CD4-positive, alpha-beta T cell (primary cell): ENCODE measurements around the gene C1orf35. TPM values are rescaled to one million over a fixed set of nuclear protein-coding genes. Genes with fewer than 3 reads are reported as not detected.

Experiments used
- ATAC-seq: fragments of 200-7000 bp; cut with Tn5 transposase; one replicate; pipeline ENCODE4 v1.10.0; 2022; ENCODE audit warnings: mild to moderate bottlenecking; ENCODE audit not compliant: poor library complexity
- CTCF ChIA-PET: fragments of 350-600 bp; sonication (Branson Sonifier 250); formaldehyde crosslinking; loops from one replicate; lab custom pipeline; 2021; ENCODE audit warnings: antibody characterized with exemption, inconsistent platforms; lab: Charles Lee
- POLR2A ChIA-PET: fragments of 350-600 bp; sonication (Branson Sonifier 250); formaldehyde crosslinking; loops from one replicate; lab custom pipeline; 2021; ENCODE audit warnings: antibody characterized with exemption, inconsistent platforms; lab: Charles Lee
- DNase-seq, 14 experiments: peaks; one replicate each; pipeline ENCODE4 v3.0.0-alpha.2; 2013 to 2020; ENCODE audit warnings: mixed read lengths in 2 of 14
- H3K27ac ChIP-seq, 2 donors: one replicate each; pipeline versions ENCODE4 v1.5.1 to v1.7.0; 2013; ENCODE audit warnings: low read length in 2 of 2, low read depth in 1 of 2, mild to moderate bottlenecking in 1 of 2
- H3K27me3 ChIP-seq, 2 experiments: 1 replicate in 1 of 2; 2 replicates in 1 of 2; pipeline versions ENCODE4 v1.6.1 to v1.7.0; 2013; ENCODE audit warnings: low read length in 2 of 2, control low read depth in 1 of 2, mild to moderate bottlenecking in 1 of 2, moderate library complexity in 1 of 2; ENCODE audit not compliant: insufficient read depth in 2 of 2, control insufficient read depth in 1 of 2
- H3K36me3 ChIP-seq: one replicate; pipeline ENCODE4 v1.6.1; 2013; ENCODE audit warnings: low read length, control low read depth; ENCODE audit not compliant: insufficient read depth
- H3K4me1 ChIP-seq: one replicate; pipeline ENCODE4 v1.6.1; 2013; ENCODE audit warnings: low read length, control low read depth; ENCODE audit not compliant: insufficient read depth
- H3K4me3 ChIP-seq: one replicate; pipeline ENCODE4 v1.5.1; 2013; ENCODE audit warnings: mild to moderate bottlenecking, low read length, moderate library complexity
- H3K9me3 ChIP-seq, 2 experiments: 1 replicate in 1 of 2; 2 replicates in 1 of 2; pipeline versions ENCODE4 v1.6.1 to v1.7.0; 2013; ENCODE audit warnings: low read length in 2 of 2, mild to moderate bottlenecking in 2 of 2, control low read depth in 1 of 2, moderate library complexity in 1 of 2; ENCODE audit not compliant: control insufficient read depth in 1 of 2, insufficient read depth in 1 of 2
- H3K27ac Mint-ChIP-seq: one replicate; pipeline ENCODE4 v1.8.0; 2020; ENCODE audit warnings: mixed read lengths
- H3K27me3 Mint-ChIP-seq: one replicate; pipeline ENCODE4 v1.8.0; 2021; ENCODE audit warnings: mixed read lengths
- H3K36me3 Mint-ChIP-seq: one replicate; pipeline ENCODE4 v1.8.0; 2021; ENCODE audit warnings: low read depth, mixed read lengths
- H3K4me1 Mint-ChIP-seq: one replicate; pipeline ENCODE4 v1.8.0; 2021; ENCODE audit warnings: low read depth, mixed read lengths
- H3K4me3 Mint-ChIP-seq: one replicate; pipeline ENCODE4 v1.8.0; 2020; ENCODE audit warnings: mild to moderate bottlenecking, mixed read lengths
- H3K9me3 Mint-ChIP-seq: one replicate; pipeline ENCODE4 v1.8.0; 2020; ENCODE audit warnings: mixed read lengths
- intact Hi-C, 2 experiments: fragments of 100-400 bp; cut with DNase I in 1 of 2; cut with micrococcal nuclease in 1 of 2; formaldehyde crosslinking; loops; one replicate each; pipeline versions ENCODE4 v1.15.1 to v1.9.0; 2023 to 2025; cut with DNase I, micrococcal nuclease
- total RNA-seq, 174 experiments: library from RNA in 2 of 174; stranded (reverse) in 2 of 174; gene quantifications; one replicate each; pipeline ENCODE4 v1.2.3 and lab custom pipeline; 2021 to 2026
- TF ChIP-seq, protein P1 (sequence below): fragments of 200-600 bp; IDR thresholded peaks from one replicate; pipeline ENCODE4 v1.8.0; 2022; ENCODE audit warnings: antibody characterized with exemption, mild to moderate bottlenecking

The C1orf35 gene
- total RNA-seq, 2 experiments from 2014 or later, result 36.6 to 40.3 TPM

DNA sequence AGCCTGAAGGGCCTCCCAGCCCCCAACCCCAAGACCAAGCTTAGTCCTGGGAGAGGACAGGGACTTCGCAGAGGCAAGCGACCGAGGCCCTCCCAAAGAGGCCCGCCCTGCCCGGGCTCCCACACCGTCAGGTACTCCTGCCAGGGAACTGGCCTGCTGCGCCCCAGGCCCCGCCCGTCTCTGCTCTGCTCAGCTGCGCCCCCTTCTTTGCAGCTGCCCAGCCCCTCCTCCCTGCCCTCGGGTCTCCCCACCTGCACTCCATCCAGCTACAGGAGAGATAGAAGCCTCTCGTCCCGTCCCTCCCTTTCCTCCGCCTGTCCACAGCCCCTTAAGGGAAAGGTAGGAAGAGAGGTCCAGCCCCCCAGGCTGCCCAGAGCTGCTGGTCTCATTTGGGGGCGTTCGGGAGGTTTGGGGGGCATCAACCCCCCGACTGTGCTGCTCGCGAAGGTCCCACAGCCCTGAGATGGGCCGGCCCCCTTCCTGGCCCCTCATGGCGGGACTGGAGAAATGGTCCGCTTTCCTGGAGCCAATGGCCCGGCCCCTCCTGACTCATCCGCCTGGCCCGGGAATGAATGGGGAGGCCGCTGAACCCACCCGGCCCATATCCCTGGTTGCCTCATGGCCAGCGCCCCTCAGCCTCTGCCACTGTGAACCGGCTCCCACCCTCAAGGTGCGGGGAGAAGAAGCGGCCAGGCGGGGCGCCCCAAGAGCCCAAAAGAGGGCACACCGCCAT, 42.5 kb downstream of the C1orf35 start:
- peak overlapping the region; percentile 6 for H3K4me3 Mint-ChIP-seq
- no peak overlapping the region for H3K27ac Mint-ChIP-seq
- no peaks in the 10 kb centered on the region for H3K36me3 ChIP-seq
- intact Hi-C loops, result no loop called here
- H3K27ac ChIP-seq, result no peak overlapping the region
- DNase-seq (peak in 2 of 14 experiments; percentile 33 to 42), ATAC-seq (no peak)
- H3K4me1 ChIP-seq, result peaks cover 27% of the 10 kb centered on the region
- peaks cover 51% of the 10 kb centered on the region for H3K27me3 Mint-ChIP-seq
- peaks cover 0 to 56% of the 10 kb centered on the region in 2 experiments for H3K9me3 ChIP-seq
- peaks cover 46 to 65% of the 10 kb centered on the region in 2 experiments for H3K27me3 ChIP-seq
- CTCF ChIA-PET, result no interaction called here
- TF ChIP-seq, protein P1, sequence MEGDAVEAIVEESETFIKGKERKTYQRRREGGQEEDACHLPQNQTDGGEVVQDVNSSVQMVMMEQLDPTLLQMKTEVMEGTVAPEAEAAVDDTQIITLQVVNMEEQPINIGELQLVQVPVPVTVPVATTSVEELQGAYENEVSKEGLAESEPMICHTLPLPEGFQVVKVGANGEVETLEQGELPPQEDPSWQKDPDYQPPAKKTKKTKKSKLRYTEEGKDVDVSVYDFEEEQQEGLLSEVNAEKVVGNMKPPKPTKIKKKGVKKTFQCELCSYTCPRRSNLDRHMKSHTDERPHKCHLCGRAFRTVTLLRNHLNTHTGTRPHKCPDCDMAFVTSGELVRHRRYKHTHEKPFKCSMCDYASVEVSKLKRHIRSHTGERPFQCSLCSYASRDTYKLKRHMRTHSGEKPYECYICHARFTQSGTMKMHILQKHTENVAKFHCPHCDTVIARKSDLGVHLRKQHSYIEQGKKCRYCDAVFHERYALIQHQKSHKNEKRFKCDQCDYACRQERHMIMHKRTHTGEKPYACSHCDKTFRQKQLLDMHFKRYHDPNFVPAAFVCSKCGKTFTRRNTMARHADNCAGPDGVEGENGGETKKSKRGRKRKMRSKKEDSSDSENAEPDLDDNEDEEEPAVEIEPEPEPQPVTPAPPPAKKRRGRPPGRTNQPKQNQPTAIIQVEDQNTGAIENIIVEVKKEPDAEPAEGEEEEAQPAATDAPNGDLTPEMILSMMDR, result no peak
- peak overlapping the region; percentile 49 for H3K4me3 ChIP-seq
- H3K4me1 Mint-ChIP-seq, result peaks cover 6% of the 10 kb centered on the region
- H3K9me3 Mint-ChIP-seq, result no peaks in the 10 kb centered on the region
- POLR2A ChIA-PET, result interaction anchor here (1.2 to 2.2 kb wide), 2 partner anchors 16 to 21 kb away, joined by 3 to 11 read pairs; partner anchors contain the start of gene ARF1
- H3K36me3 Mint-ChIP-seq, result no peaks in the 10 kb centered on the region

DNA sequence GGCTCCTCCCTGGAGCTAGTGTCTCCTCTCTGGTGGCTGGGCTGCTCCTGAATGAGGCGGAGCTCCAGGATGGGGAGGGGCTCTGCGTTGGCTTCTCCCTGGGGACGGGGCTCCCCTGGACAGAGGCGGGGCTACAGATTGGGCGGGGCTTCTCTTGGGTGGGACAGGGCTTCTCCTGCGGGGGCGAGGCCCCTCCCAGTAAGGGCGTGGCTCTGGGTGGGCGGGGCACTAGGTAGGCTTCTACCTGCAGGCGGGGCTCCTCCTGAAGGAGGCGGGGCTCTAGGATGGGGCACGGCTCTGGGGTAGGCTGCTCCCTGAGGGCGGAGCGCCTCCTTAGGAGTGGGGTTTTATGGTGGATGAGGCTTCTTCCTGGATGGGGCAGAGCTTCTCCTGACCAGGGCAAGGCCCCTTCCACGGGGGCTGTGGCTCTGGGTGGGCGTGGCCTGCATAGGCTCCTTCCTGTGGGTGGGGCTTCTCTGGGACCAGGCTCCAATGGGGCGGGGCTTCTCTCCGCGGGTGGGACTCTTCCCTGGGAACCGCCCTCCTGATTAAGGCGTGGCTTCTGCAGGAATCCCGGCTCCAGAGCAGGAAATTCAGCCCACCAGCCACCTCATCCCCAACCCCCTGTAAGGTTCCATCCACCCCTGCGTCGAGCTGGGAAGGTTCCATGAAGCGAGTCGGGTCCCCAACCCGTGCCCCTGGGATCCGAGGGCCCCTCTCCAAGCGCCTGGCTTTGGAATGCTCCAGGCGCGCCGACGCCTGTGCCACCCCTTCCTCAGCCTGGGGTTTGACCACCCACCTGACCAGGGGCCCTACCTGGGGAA, 43.3 kb downstream of the C1orf35 start:
- intact Hi-C loops, result loop anchor here in 1 of 2 experiments (2.0 kb wide), 1 partner anchor 43 kb away; the partner anchor contains the start of gene C1orf35
- Mint-ChIP-seq H3K27ac (peak overlapping the region; percentile 62), H3K36me3 (no peaks in the 10 kb centered on the region), H3K4me1 (peaks cover 6% of the 10 kb centered on the region), H3K4me3 (peak overlapping the region; percentile 74), H3K27me3 (peaks cover 51% of the 10 kb centered on the region), H3K9me3 (no peaks in the 10 kb centered on the region)
- Histone ChIP-seq H3K9me3 (peaks cover 0 to 50% of the 10 kb centered on the region in 2 experiments), H3K27me3 (peaks cover 40 to 58% of the 10 kb centered on the region in 2 experiments), H3K27ac (no peak overlapping the region), H3K4me3 (peak overlapping the region; percentile 49), H3K4me1 (peaks cover 27% of the 10 kb centered on the region), H3K36me3 (no peaks in the 10 kb centered on the region)
- peak; percentile 48 for ATAC-seq
- TF ChIP-seq, protein P1, result no peak
- ChIA-PET POLR2A (interaction anchor here (2.2 kb wide), 1 partner anchor 22 kb away, joined by 11 read pairs; the partner anchor contains the start of gene ARF1), CTCF (no interaction called here)
- DNase-seq, result peak; percentile 30 to 83 (median 59)

DNA sequence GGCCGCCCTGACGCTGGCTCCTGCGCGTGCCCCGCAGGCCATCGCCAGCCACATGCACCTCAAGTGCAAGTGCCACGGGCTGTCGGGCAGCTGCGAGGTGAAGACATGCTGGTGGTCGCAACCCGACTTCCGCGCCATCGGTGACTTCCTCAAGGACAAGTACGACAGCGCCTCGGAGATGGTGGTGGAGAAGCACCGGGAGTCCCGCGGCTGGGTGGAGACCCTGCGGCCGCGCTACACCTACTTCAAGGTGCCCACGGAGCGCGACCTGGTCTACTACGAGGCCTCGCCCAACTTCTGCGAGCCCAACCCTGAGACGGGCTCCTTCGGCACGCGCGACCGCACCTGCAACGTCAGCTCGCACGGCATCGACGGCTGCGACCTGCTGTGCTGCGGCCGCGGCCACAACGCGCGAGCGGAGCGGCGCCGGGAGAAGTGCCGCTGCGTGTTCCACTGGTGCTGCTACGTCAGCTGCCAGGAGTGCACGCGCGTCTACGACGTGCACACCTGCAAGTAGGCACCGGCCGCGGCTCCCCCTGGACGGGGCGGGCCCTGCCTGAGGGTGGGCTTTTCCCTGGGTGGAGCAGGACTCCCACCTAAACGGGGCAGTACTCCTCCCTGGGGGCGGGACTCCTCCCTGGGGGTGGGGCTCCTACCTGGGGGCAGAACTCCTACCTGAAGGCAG, 44.0 kb downstream of the C1orf35 start:
- ChIA-PET POLR2A (interaction anchor here (2.2 kb wide), 1 partner anchor 23 kb away, joined by 11 read pairs; the partner anchor contains the start of gene ARF1), CTCF (no interaction called here)
- Mint-ChIP-seq H3K4me1 (peaks cover 6% of the 10 kb centered on the region), H3K9me3 (no peaks in the 10 kb centered on the region), H3K27ac (peak overlapping the region; percentile 62), H3K27me3 (peaks cover 51% of the 10 kb centered on the region), H3K36me3 (no peaks in the 10 kb centered on the region), H3K4me3 (peak overlapping the region; percentile 74)
- TF ChIP-seq, protein P1, result no peak
- Histone ChIP-seq H3K4me3 (peak overlapping the region; percentile 49), H3K36me3 (no peaks in the 10 kb centered on the region), H3K27ac (no peak overlapping the region), H3K27me3 (peaks cover 37 to 52% of the 10 kb centered on the region in 2 experiments), H3K4me1 (peaks cover 27% of the 10 kb centered on the region), H3K9me3 (peaks cover 0 to 56% of the 10 kb centered on the region in 2 experiments)
- intact Hi-C loops, result loop anchor here in 1 of 2 experiments (2.0 kb wide), 1 partner anchor 44 kb away; the partner anchor contains the start of gene C1orf35
- DNase-seq (peak in 12 of 14 experiments; percentile 14 to 92 (median 56)), ATAC-seq (peak; percentile 80)
